ENCODE measurements around the gene LMX1B. TPM values are rescaled to one million over a fixed set of nuclear protein-coding genes. Genes with fewer than 3 reads are reported as not detected.

Gene LMX1B
- total and polyA plus RNA-seq, 2 donors (not counting 3 experiments of a cell fraction or from before 2014, with no cell fraction given), result not detected

- Histone ChIP-seq H3K27me3 (ENCODE audit: control insufficient read depth in 2 of 2, insufficient read depth in 2 of 2, low read length in 2 of 2) (peaks cover 52 to 55% of the 10 kb centered on the region in 2 experiments), H3K4me2 (ENCODE audit: insufficient read depth, low read length) (no peak overlapping the region), H3K9me3 (replicated peaks; ENCODE audit: control insufficient read depth, insufficient read depth, low read length) (no peaks in the 10 kb centered on the region), H4K20me1 (replicated peaks; ENCODE audit: control insufficient read depth, extremely low read depth, insufficient read depth, low read length) (no peaks in the 10 kb centered on the region), H3K27ac (ENCODE audit: insufficient read depth, low read depth, low read length) (no peak overlapping the region), H3K36me3 (ENCODE audit: control insufficient read depth in 2 of 2, extremely low read depth in 1 of 2, insufficient read depth in 2 of 2, low read length in 2 of 2) (no peaks in the 10 kb centered on the region), H3K9me1 (replicated peaks; ENCODE audit: control insufficient read depth, extremely low read depth, insufficient read depth, low read length) (no peaks in the 10 kb centered on the region), H2AFZ (ENCODE audit: low read depth, low read length) (no peak overlapping the region), H3K9ac (replicated peaks; ENCODE audit: extremely low read depth, insufficient read depth, low read length) (no peak overlapping the region), H3K79me2 (ENCODE audit: control insufficient read depth, insufficient read depth, low read length) (no peaks in the 10 kb centered on the region), H3K4me1 (ENCODE audit: control insufficient read depth, extremely low read depth, insufficient read depth, low read length) (no peaks in the 10 kb centered on the region), H3K4me3 (replicated peaks in 1 of 3; ENCODE audit: insufficient read depth in 1 of 3, low read depth in 1 of 3, low read length in 3 of 3) (no peak overlapping the region)
- no peak for TF ChIP-seq FOS (IDR thresholded peaks at IDR 0.05; ENCODE audit: borderline replicate concordance, insufficient read depth, low read length)
- no peak for TF ChIP-seq POLR2A (IDR thresholded peaks at IDR 0.05; ENCODE audit: low read depth, low read length)
- no peak for TF ChIP-seq MAX (IDR thresholded peaks at IDR 0.05; ENCODE audit: insufficient read depth, insufficient read length)
- no peak for TF ChIP-seq POLR2AphosphoS5 (IDR thresholded peaks at IDR 0.05; ENCODE audit: insufficient read depth, low read depth, low read length)
- dilution Hi-C loops (cut with MboI; ENCODE audit: extremely low pct_ligation_motif_present, low sequenced_read_pairs) (no loop called here), intact Hi-C loops (cut with micrococcal nuclease) (no loop called here)
- FAIRE-seq (no peak), DNase-seq (ENCODE audit: low read depth, low spot score) (no peak)
- ChIA-PET CTCF (interaction anchor here (0.6 to 2.8 kb wide), 6 partner anchors 10 to 73 kb away, joined by 3 to 14 read pairs (median 6); no protein-coding TSS in a partner anchor), POLR2A (no interaction called here)
- no TSS peak for BruUV-seq (replicated peaks)
Observed at GRCh38 chr9:126630458-126631237, 16.9 kb downstream of the LMX1B start.

- FAIRE-seq, result no peak
- dilution Hi-C loops (cut with MboI; ENCODE audit: extremely low pct_ligation_motif_present, low sequenced_read_pairs), result no loop called here
Observed at GRCh38 chr9:126631254-126631653, 17.5 kb downstream of the LMX1B start.

More at GRCh38 chr9:126631254-126631653, 17.5 kb downstream of the LMX1B start:
- H3K27me3 ChIP-seq (ENCODE audit: control insufficient read depth in 2 of 2, insufficient read depth in 2 of 2, low read length in 2 of 2), result peaks cover 46 to 49% of the 10 kb centered on the region in 2 experiments
- DNase-seq (ENCODE audit: low read depth, low spot score), result no peak
- no TSS peak for BruUV-seq (replicated peaks)
- ChIA-PET POLR2A (no interaction called here), CTCF (interaction anchor here (1.0 to 2.8 kb wide), 3 partner anchors 9 to 59 kb away, joined by 3 to 14 read pairs (median 10); no protein-coding TSS in a partner anchor)
- H3K36me3 ChIP-seq (ENCODE audit: control insufficient read depth in 2 of 2, extremely low read depth in 1 of 2, insufficient read depth in 2 of 2, low read length in 2 of 2), result no peaks in the 10 kb centered on the region
- TF ChIP-seq MAX (IDR thresholded peaks at IDR 0.05; ENCODE audit: insufficient read depth, insufficient read length) (no peak), GATA2 (IDR thresholded peaks at IDR 0.05; ENCODE audit: insufficient read depth, insufficient read length, low read depth, low read length) (no peak), POLR2A (IDR thresholded peaks at IDR 0.05; ENCODE audit: low read depth, low read length) (no peak), JUN (IDR thresholded peaks at IDR 0.05; ENCODE audit: borderline replicate concordance, insufficient read depth, insufficient read length, low read depth) (no peak), POLR2AphosphoS5 (IDR thresholded peaks at IDR 0.05; ENCODE audit: insufficient read depth, low read depth, low read length) (no peak), FOS (IDR thresholded peaks at IDR 0.05; ENCODE audit: borderline replicate concordance, insufficient read depth, low read length) (no peak)
- no peaks in the 10 kb centered on the region for H3K4me1 ChIP-seq (ENCODE audit: control insufficient read depth, extremely low read depth, insufficient read depth, low read length)
- H3K9ac ChIP-seq (replicated peaks; ENCODE audit: extremely low read depth, insufficient read depth, low read length), result no peak overlapping the region
- no peaks in the 10 kb centered on the region for H3K9me1 ChIP-seq (replicated peaks; ENCODE audit: control insufficient read depth, extremely low read depth, insufficient read depth, low read length)
- intact Hi-C loops (cut with micrococcal nuclease), result no loop called here
- no peaks in the 10 kb centered on the region for H4K20me1 ChIP-seq (replicated peaks; ENCODE audit: control insufficient read depth, extremely low read depth, insufficient read depth, low read length)
- H2AFZ ChIP-seq (ENCODE audit: low read depth, low read length), result no peak overlapping the region
- no peak overlapping the region for H3K4me2 ChIP-seq (ENCODE audit: insufficient read depth, low read length)
- no peak overlapping the region for H3K27ac ChIP-seq (ENCODE audit: insufficient read depth, low read depth, low read length)
- no peaks in the 10 kb centered on the region for H3K9me3 ChIP-seq (replicated peaks; ENCODE audit: control insufficient read depth, insufficient read depth, low read length)
- H3K79me2 ChIP-seq (ENCODE audit: control insufficient read depth, insufficient read depth, low read length), result no peaks in the 10 kb centered on the region
- H3K4me3 ChIP-seq (replicated peaks in 1 of 3; ENCODE audit: insufficient read depth in 1 of 3, low read depth in 1 of 3, low read length in 3 of 3), result no peak overlapping the region

Measured in endothelial cell of umbilical vein (primary cell).